NOMO-1 treated with DMSO at 0.1 percent for 48 hours (cell line): ENCODE data around the gene MYCN.
"Not testable (repeated sequence)": the region's sequence is repeated elsewhere in the genome, so short reads cannot be mapped to it uniquely, and the experiment has no call there.

Source experiments
- DNase-seq: peaks from one replicate; lab custom pipeline; 2025; ENCODE audit not compliant: unreplicated experiment; lab: John Stamatoyannopoulos, UW

Gene MYCN

DNA sequence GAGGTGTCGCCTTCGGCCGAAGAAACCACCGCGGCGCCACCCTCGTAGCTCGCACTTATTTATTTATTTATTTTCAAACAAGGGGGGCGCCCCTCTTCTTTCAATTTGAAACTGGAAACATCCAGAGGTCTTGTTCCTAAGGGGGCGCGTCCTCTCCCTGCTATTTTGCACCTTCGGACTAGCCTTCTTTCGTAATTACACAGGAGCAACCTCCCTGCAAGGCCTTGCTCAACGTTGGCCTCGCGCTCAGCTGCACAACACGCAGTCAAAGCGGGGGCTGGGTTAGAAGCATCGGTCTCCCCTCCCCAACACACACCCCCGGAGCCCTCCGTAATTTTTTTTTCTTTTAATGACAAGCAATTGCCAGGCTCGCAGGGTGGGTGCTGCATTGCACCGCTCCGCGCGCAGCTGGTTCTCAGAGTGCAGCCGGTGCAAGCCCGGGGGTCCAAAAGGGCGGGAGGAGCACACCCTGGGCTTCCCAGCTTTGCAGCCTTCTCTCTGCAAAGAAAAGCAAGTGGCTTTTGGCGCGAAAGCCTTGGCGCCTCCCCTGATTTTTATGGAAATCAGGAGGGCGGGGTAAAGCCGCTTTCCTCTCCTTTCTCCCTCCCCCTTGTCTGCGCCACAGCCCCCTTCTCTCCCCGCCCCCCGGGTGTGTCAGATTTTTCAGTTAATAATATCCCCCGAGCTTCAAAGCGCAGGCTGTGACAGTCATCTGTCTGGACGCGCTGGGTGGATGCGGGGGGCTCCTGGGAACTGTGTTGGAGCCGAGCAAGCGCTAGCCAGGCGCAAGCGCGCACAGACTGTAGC is at the start of gene MYCN:
TSS of gene MYCN (plus strand) at position 697 of the 807 bp plus-strand sequence. CDS start 1,515 bp downstream, outside the sequence.
- no peak for DNase-seq

DNA sequence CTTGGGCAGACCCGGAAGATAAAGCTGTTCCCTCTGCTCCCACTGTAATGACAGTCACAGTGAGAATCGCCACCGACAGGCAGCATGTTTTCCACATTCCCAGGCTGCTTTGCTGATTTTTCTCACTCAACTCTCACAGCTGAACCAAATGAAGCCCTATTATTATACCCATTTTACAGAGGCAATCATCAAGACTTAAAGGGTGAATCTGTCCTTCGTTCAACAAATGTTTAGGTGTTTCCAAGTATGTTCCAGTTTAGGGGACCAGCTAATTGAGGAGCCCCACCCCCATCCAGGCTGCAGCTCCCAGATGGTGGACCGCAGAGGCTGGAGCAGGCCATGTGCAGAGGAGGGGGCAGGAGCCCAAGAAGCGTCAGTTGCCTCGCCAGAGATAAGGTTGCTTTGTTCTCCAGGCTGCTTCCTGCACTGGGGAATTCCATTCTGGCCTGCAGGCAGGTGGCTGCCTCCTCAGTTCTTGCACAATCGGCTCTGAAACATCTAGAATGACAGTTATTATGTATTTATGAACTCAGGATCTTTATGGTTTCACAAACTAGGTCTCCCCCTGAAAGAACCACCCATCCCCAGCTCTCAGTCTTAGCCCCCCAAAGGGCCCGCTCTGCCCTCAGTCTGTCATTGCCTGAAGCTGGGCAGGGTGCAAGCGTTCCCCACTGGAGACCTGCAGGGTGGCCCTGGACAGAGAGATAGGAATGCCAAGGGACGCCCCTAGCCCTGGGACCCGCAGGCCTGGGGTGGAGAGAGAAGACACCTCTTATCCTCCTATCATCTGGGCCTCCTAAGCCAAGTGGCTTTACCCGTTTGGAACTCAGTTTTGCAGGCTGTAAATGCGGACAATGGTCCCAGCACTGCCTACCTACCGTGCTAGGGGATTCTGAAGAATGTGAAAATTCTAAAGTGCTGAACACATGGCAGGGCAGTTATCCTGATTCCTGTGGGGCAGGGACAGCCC is 49.1 kb upstream of the MYCN start:
- no peak for DNase-seq

DNA sequence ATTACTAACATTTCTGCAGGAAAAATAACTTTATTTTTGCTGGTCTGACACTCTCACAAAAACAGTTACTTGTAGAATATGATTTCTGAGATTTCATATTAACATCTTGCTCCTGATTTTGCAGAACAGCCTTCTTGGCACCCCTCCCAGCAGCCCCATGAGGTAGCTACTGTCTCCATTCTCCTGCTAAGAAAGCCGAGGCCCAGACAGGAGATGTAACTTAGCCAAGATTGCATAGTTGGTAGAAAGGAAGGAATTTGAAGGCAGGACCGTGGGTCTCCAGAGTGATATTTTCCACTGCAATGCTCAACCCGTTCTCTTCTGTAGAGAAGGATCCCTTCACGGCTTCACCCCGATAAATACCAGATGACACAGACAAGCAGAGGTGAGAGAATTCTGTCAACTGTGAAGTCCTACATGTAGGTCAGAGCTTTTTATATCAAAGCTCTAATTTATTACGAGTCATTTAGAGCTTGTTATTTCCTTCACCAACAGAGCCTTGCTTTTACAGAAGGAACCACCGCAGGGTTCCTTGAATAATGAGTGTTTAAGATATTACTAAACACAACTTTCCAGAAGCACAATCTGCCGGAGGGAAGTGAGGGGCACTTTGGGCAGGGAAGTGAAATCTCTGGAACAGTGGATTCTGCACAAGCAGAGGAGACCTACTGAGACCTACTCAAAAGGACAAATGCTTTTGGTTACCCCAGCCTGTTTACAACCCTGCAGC is 48.0 kb upstream of the MYCN start:
- no peak for DNase-seq

DNA sequence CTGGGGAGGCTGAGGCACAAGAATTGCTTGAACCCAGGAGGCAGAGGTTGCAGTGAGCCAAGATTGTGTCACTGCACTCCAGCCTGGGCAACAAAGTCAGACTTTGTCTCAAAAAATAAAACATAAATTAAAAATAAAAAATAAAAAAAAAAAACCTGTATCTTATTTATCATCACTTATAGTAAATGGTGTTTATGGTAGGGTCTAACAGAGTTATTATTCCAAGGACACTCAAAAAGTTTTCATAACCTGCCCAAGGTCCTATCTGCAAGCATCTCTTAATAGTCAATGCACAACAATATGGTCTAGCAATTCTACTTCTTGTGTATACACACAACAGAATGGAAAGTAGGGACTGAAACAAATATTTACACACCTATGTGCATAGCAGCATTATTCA is 47.3 kb upstream of the MYCN start:
- no peak for DNase-seq

DNA sequence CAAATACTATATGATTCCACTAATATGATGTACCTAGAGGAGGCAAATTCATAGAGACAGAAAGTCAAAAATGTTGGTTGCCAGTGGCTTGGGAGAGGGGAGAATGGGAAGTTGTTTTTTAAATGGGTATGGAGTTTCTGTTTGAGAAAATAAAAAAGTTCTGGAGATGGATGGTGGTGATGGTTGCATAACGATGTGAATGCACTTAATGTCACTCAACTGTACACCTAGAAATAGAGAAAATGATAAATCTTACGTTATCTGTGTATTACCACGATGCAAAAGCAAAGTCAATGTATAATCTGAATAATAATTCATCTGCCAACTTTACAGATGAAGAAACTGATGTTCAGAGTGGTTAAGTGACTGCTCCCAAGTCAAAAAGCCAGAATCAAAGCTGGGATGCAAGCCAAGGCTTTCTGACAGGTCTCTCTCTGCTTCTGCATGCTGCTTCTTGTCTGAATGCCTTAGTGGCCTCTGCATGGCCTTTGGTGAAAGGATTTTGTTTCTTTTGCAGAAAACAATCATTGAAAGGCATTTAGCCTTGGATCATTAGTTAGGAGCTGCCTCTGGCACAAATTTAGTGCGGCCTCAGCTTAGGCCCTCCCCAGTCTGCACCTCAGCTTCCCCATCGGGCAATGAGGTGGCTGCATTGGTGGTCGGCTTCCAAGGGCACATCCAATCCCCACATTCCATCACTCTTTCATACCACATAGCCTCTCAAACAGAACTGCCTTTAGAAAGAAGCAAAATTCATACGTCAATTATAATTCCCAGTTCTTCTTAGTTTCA is 46.5 kb upstream of the MYCN start:
- no peak for DNase-seq

DNA sequence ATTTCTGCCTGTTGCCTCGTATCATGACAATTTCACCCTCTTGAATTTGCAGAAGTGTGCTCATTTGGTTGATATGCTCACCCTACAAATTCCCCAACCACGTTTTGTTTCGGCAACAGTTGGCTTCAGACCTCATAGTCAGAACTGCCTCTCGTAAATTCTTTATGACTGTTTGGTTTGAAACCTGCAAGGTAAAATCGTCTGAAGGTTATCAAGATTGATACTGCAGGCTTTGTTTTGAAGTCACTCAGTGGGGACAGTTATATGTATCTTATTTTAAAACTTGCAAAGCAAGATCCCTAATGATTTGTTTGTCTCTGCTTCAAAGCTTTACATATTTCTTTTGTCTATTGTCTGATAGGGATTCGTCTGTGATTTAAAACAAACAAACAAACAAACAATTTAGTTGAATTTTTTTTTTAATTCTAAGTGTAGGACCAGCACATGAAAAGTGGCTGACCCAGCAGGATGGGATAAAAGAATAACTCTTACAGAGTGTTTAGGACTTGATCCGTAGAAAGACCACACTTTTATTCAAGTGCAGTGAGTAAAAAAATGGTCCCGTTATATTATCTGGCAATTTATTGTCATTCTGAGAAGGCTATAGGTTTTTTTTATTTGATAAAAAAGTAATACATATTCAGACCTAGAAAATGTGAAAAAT is 45.7 kb upstream of the MYCN start:
- DNase-seq: no peak

DNA sequence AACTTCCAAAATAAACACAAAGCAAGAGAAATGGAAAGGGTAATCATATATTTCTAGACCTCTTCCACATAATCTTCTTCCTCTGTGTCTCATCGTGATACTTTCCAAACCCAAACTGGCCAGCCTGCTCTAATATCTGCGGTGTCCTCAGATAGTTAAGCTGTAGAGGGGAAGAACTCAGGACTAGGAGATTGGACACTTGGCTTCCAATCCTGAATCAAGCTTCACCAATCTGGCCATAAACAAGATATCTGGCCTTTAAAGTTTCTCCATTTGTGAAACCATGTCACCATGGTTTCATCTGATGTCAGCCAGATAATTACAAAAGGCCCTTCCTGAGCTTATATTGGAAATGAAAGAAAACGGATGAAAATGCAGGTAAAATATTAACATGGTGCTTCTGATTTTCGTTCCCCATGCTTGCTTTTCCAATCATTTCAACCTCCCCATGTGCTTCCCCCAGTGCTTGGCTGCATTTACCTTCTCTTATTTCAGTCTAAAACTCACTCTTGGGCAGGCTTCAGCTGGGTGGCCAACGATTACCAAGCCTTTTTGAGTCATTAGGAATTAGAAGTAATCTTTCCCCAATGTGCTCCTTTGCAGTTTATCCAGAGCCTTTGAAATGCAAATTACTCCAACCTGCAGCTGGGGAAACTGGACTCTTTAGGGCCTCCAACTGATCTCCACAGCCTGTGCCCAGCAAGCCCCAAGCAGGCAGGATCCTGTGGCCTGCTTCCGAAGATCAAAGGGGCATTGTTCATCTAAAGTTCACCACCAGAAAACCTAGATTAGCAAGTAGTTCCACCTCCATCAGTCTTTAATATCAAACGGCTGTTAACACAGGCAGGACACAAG is 44.5 kb upstream of the MYCN start:
- no peak for DNase-seq

DNA sequence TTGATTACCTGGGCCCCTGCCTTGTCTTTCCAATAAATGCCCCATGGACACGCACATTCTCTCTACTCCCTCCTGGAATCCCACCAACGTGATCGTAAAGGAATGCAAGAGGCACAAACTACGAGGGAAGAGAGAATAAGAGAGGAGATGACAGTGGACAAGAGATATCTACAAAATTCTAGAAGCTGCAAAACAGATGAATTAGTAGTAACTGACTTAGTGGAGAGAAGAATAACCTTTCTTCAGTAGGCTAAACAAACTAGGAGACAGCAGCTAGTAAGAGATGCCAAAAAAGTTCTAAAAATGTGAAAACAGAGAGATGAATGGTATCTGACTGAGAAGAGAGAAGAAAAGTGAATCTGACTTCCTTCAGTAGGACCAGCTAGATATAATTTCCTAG is 43.5 kb upstream of the MYCN start:
- DNase-seq: no peak

DNA sequence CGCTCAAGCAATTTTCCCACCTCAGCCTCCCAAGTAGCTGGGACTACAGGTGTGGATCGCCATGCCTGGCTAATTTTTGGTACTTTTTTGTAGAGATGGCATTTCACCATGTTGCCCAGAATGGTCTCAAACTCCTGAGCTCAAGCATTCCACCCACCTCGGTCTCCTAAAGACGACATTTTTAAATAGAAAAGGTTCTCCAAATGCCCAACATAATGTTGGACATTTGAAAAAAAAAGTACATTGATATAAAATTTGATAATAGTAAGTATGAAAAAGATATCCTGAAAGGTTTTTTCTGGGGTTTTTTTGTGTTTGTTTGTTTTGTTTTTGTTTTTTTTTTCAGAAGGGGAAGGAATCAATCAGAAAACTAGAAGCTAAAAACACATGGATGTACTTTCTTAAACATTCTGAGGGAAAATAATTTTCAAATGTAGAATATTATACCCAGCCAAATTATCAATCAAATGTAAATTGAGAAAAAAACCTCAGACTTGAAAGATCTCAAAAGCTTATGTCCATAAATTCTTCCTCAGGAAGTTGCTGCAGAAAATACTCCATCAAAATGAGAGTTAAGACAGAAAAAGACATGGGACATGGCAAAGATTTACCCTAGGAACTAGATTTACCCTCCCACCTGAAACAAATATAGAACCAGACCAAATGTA is 42.8 kb upstream of the MYCN start:
- DNase-seq: no peak

DNA sequence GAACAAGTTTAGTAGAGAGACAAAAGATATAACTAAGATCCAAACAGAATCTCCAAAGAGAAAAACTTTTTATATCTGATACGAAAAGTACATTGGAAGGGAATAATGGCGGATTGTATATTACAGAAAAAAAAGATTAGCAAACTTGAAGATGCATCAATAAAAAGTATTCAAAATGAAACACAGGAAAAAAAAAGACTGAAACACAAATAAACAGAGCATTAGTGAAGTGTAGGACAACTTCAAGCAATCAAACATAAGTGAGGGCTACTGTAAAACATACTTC is 41.1 kb upstream of the MYCN start:
- no peak for DNase-seq

DNA sequence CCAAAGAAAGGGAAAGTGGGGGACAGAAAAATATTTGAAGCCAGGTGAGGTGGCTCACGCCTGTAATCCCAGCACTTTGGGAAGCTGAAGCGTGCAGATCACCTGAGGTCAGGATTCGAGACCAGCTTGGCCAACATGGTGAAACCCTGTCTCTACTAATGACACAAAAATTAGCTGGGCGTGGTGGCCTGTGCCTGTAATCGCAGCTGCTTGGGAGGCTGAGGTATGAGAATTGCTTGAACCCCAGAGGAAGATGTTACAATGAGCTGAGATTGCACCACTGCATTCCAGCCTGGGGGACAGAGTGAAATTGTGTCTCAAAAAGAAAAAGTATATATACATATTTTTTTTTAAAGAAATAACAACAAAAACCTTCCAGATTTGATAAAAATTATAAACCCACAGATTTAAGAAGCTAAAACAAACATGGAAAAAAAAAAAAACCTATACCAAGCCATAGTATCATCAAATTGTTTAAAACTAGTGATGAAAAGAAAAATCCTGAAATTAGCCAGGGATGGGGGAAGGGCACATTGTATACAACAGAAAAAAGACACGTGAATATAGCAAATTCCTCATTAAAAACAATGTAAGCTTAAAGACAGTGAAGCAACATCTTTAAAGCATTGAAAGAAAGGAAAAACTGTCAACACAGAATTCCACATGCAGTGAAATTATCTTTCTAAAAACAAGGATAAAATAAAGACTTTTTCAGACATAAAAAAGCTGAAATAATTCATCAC is 40.4 kb upstream of the MYCN start:
- no peak for DNase-seq

DNA sequence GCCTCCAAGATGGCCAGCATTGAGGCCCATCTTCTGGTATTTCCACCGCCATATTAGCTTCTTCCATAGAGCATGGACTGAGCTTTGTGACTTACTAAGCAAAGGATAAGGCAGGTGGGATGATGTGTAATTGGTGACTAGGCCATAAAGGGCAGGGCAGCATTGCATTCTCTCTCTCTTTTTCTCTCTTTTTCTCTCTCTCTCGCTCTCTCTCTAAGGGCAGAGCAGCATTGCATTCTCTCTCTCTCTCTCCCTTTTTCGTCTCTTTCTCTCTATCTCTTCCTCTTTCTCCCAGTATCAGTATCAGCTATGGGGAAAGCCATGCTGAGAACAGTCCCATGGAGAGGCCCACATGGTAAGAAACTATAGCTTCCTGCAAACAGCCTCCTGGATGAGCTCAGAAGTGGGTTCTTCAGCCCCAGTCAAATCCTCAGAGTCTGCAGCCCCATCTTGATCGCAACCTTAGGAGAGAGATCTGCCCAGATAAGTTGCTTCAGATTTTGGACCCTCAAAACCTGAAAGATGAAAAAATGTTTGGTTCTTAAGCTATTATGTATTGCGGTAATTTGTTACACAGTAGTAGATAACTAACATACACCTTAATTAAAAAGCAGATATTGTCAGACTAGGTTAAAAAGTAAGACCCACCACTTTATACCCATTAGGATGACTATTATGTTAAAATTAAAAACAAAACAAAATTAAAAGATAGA is 39.1 kb upstream of the MYCN start:
- no peak for DNase-seq

DNA sequence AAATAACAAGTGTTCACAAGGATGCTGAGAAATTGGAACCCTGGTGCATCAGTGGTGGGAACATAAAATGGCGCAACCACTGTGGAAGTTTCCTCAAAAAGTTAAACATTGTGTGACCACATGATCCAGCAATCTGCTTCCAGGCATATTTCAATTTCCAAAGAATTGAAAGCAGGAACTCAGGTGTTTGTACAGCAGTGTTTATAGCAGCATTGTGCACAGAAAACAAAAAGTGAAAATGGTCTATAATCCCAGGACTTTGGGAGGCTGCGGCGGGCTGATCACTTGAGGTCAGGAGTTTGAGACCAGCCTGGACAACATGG is 38.6 kb upstream of the MYCN start:
- no peak for DNase-seq

DNA sequence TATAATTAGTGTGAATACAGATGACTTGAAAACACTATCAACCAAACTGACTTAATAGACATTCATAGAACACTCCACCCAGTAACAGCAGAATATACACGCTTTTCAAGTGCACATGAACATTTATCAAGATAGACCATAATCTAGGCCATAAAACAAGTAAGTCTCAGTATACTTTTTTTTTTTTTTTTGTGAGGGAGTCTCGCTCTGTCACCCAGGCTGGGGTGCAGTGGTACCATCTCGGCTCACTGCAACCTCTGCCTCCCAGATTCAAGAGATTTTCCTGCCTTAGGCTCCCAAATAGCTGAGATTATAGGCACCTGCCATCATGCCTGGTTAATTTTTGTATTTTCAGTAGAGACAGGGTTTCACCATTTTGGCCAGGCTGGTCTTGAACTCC is 36.4 kb upstream of the MYCN start:
- DNase-seq: not testable (repeated sequence)

DNA sequence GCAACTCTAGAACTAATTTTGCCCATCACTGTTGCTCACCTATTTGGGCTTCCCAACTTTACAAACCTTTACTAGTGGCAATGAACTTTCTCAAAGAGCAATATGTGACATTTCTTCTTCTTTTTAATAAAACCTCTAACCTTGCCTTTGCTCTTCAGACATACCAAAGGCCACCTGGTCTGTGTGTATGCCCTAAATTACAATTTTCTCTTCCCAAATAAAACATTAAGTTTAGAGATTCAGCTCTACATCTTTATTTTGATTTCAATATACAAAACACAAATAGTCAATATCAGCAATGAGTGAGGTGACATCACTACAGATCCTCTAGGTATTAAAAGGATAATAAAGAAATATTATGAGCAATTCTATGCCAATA is 35.1 kb upstream of the MYCN start:
- DNase-seq: no peak

DNA sequence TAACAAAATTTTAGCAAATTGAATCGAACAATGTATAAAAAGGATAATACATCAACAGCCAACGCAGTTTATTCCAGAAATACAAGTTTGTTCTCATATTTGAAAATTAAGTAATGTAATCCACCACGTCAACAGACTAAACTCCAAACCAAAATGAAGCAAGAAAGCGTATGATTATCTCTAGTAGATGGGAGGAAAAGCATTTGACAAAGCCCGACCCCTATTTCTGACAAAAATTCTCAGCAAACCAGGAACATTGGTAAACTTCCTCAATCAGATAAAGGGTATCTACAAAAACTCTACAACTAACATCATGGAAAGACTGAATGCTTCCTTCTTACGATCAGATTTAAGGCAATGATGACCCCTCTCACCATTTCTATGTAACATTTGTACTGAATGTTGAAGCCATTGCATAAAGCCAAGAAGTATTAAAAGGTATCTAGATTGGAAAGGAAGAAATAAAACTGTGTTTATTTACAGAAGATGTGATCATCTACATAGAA is 34.3 kb upstream of the MYCN start:
- no peak for DNase-seq

DNA sequence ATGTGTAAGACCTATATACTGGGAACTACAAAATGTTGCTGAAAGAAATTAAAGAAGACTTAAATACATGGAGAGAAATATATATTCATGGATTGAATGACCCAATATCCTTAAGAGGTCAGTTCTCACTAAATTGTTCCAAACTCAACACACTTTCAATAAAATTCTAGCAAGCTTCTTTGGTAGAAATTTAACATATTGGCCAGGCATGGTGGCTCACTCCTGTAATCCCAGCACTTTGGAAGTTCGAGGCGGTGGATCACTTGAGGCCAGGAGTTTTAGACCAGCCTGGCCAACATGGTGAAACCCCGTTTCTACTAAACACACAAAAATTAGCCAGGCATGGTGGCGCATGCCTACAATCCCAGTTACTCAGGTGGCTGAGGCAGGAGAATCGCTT is 33.6 kb upstream of the MYCN start:
- no peak for DNase-seq
